Duodenal mucosa (tissue), 2 donors: Measurements from ENCODE around the gene NPAS3.

Experiments
- H3K27ac ChIP-seq: one replicate; pipeline ENCODE4 v1.7.0; 2013; ENCODE audit warnings: low read depth, low read length
- H3K27me3 ChIP-seq, 2 donors: one replicate each; pipeline ENCODE4 v1.7.0; 2013; ENCODE audit warnings: low read length in 2 of 2, control low read depth in 1 of 2; ENCODE audit not compliant: insufficient read depth in 2 of 2, control insufficient read depth in 1 of 2
- H3K36me3 ChIP-seq, 2 donors: one replicate each; pipeline ENCODE4 v1.7.0; 2013; ENCODE audit warnings: low read length in 2 of 2, control low read depth in 1 of 2; ENCODE audit not compliant: insufficient read depth in 2 of 2, control insufficient read depth in 1 of 2
- H3K4me1 ChIP-seq, 2 donors: one replicate each; pipeline ENCODE4 v1.7.0; 2013; ENCODE audit warnings: low read length in 2 of 2, control low read depth in 1 of 2; ENCODE audit not compliant: insufficient read depth in 2 of 2, control insufficient read depth in 1 of 2
- H3K4me3 ChIP-seq, 2 donors: one replicate each; pipeline ENCODE4 v1.7.0; 2013; ENCODE audit warnings: low read length in 2 of 2, low read depth in 1 of 2
- H3K9ac ChIP-seq, 2 donors: one replicate each; pipeline ENCODE4 v1.7.0; 2013; ENCODE audit warnings: low read length in 2 of 2, low read depth in 1 of 2
- H3K9me3 ChIP-seq, 2 donors: one replicate each; pipeline ENCODE4 v1.7.0; 2013; ENCODE audit warnings: low read length in 2 of 2, control low read depth in 1 of 2; ENCODE audit not compliant: control insufficient read depth in 1 of 2

NPAS3 gene

DNA sequence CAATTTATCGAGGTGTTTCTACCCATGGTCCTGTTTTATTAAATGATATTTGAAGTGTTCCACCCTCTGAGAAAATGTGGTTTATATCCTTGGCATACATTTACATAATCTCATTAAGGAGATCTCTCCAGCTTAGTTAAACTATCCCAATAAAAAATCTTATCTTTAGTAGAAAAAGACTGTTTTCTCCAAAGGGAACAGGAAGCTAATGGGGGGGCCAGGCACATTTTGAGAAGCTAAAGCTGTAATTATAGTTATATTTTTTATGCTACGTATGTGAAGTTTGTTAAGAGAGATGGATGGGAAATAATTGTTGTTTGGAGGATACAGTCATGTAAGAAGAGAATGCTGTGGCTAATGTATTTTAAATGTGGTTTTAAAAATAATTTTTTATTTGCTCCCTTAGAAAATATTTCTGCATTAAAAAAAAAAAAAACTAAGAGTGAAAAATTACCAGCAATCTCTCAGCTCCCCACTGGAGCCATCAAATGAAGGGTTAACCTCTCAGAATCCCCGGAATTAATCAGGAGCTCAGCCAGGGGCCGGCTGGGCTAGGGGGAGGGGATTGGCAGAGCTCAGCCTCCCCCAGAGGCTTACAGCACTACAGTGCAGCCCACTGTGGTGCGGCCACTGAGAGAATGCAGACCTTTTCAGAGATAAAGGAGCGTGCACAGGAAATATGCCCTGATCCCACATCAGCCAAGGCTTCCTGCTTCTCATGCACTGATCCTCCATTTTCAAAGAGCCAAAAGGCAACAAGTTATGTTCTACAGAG, 826.4 kb downstream of the NPAS3 start:
- no peaks in the 10 kb centered on the region for H3K4me1 ChIP-seq
- H3K9ac ChIP-seq, result no peak overlapping the region
- no peaks in the 10 kb centered on the region for H3K9me3 ChIP-seq
- H3K27me3 ChIP-seq, result no peaks in the 10 kb centered on the region
- no peak overlapping the region for H3K4me3 ChIP-seq
- no peaks in the 10 kb centered on the region for H3K36me3 ChIP-seq
- H3K27ac ChIP-seq, result no peak overlapping the region

DNA sequence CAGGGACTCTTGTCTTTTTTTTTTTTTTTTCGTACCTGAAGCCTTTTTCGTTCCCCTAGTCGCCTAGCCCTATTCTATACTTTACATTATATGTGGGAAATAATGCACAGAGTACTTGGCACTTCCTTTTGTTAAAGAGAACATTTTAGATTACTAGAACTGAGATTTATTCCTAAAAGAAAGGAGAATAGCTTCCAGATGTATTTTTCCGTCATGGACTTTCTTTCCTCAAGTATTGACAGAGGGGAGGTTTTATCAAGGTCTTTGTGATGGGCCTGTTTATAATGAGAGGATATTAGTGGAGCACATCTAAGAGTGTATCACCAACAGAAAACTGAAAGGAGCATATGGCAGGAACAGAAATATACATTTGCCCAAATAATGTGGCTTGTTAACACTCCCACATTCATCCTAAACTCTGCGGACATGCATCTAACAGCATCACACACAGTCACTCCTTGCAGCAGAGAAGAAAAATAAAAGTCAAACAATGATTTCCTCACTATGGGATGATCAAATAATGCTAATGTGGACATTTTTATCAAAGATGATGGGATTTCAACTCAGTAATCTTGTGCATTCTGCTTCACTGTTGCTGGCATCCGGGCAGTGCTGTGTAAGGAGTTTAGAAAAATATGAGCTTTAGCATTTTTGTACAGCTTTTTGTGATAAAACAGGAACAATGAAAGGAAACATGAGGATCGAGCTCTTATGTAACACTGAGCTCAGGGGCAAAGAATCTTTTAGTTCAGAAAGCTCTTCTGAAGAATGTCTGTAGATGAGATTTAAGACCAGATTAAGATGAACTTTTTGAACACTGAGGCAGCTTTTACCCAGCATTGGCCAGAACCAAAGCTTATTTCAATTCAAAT, 829.1 kb downstream of the NPAS3 start:
- Histone ChIP-seq H3K36me3 (no peaks in the 10 kb centered on the region), H3K9ac (no peak overlapping the region), H3K4me3 (no peak overlapping the region), H3K9me3 (no peaks in the 10 kb centered on the region), H3K4me1 (no peaks in the 10 kb centered on the region), H3K27me3 (no peaks in the 10 kb centered on the region), H3K27ac (no peak overlapping the region)

DNA sequence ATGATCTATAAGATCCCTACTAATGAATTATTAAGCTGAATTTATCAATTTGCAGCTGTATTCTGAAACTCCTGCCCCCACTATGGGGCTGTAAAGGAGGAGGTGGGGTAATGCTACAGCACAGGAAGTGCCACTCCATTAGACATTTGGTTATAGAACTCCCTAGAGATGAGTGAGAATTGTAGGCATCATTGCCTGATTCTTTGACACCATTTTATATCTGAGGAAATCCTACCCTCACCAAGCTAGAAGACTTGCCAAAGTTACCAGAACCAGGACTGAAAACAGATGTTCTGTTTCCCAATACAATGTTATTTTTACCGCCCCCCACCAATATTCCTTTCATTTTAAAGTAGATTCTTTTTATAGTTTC, 829.8 kb downstream of the NPAS3 start:
- Histone ChIP-seq H3K4me1 (no peaks in the 10 kb centered on the region), H3K9ac (no peak overlapping the region), H3K36me3 (no peaks in the 10 kb centered on the region), H3K27ac (no peak overlapping the region), H3K27me3 (no peaks in the 10 kb centered on the region), H3K4me3 (no peak overlapping the region), H3K9me3 (no peaks in the 10 kb centered on the region)

DNA sequence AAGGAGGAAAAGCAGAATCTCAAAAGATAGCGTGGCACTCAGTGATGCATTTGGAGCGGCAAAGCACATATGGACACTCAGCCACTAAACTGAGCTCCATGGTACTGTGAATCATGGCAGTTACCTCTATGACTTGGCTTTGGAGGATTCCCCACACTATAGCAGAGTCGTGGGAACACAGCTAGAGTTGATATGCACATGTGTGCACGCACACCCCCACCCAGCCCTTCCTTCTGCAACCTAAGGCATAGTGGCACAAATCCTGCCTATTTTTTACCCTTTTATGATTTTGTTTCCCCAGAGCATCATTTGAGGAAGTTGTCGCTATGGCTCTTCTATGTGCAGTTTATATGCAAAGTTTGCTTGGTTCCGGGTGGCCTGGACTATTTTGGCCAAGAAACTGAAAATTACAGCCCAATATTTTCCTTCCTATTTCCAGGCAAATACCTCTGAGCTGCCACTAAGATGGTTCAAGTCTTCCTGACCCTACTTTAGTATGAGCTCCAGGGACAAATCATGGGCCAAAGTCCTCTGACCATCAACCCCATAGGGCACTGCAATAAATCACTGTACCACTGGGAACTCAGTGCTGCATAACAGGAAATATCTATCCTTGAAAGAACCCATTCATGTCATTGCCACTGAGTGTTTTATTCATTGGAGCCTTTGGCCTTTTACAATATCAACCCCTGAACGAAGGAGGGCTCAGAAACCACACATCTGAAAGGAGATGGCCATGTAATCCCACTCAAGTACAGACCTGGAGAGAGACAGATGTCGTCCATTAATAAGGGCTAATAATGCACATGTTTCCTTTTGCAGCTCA, 834.7 kb downstream of the NPAS3 start:
- Histone ChIP-seq H3K27me3 (no peaks in the 10 kb centered on the region), H3K9me3 (no peaks in the 10 kb centered on the region), H3K9ac (no peak overlapping the region), H3K4me3 (no peak overlapping the region), H3K36me3 (no peaks in the 10 kb centered on the region), H3K4me1 (peaks cover 0 to 5% of the 10 kb centered on the region in 2 donors), H3K27ac (no peak overlapping the region)

DNA sequence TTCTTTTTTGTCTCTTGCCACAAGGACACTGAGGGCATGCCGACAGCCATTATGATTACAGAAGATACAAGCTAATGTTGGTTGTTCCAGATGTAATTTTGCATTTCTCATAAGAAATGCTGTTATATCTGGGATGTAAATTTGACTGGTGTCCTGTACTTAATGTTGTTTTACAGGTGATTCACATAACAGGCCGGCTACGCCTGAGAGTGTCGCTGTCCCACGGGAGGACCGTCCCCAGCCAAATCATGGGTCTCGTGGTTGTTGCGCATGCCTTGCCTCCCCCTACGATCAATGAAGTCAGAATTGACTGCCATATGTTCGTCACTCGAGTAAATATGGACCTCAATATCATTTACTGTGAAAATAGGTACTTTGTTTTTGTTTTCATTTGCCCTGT, 835.5 kb downstream of the NPAS3 start:
- Histone ChIP-seq H3K4me1 (peaks cover 0 to 5% of the 10 kb centered on the region in 2 donors), H3K9me3 (no peaks in the 10 kb centered on the region), H3K27me3 (no peaks in the 10 kb centered on the region), H3K9ac (no peak overlapping the region), H3K4me3 (no peak overlapping the region), H3K27ac (no peak overlapping the region), H3K36me3 (no peaks in the 10 kb centered on the region)

DNA sequence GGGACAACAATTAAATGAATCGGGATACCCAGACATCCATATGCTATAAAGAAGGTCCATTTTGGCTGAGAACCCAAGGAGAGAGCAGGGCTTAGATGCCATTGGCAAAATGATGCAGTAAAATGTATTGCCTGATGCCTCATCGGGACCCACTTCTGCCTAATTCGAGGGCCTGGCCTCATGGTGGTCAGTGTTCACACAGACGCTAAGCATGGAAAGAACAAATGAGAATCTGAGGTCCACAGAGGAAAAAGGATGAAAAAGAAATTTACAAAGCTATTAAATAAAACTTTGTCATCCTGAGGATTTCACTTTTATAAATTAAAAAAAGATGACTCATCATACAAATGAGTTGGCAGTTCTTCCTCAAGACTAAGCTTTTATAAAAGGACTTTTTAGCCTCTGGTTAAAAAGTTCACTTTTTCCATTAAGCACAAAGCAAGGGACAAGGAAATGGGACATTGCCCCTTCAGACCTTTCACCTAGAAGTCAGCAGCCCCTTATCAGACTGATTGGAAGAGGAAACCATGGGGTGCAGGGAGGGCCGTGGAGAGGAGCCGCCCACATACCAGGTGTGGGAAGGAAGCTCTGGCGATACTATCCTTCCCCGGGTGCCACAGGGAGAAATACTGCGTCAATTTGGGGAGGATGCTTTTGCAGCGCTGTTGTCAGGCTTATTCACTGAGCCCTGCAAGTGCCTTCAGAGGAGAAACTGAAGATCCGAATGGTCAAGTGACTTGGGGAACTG, 836.2 kb downstream of the NPAS3 start:
- Histone ChIP-seq H3K27me3 (no peaks in the 10 kb centered on the region), H3K36me3 (no peaks in the 10 kb centered on the region), H3K4me3 (no peak overlapping the region), H3K27ac (no peak overlapping the region), H3K4me1 (peaks cover 0 to 6% of the 10 kb centered on the region in 2 donors), H3K9ac (no peak overlapping the region), H3K9me3 (no peaks in the 10 kb centered on the region)

DNA sequence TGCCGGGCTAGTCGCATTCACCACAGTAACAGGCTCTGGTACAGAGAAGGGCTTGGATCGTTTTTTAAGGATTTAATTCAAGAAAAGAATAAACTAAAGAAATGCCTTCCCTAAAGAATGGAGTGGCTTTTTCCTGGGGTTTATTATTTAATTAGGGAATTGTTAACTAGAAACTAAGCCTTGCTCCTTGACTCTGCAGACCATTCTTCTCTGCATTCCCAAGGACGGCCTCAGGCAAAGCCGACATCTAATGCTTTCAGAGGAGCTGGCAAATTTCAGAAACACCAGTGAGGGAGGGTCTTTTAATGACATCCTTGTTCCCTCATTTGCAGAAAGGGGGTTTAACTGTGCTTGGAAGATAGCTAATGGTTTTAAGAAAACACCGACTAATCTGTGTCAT, 838.2 kb downstream of the NPAS3 start:
- peaks cover 0 to 9% of the 10 kb centered on the region in 2 donors for H3K4me1 ChIP-seq
- no peaks in the 10 kb centered on the region for H3K27me3 ChIP-seq
- no peak overlapping the region for H3K27ac ChIP-seq
- H3K9ac ChIP-seq, result no peak overlapping the region
- no peaks in the 10 kb centered on the region for H3K9me3 ChIP-seq
- H3K36me3 ChIP-seq, result no peaks in the 10 kb centered on the region
- no peak overlapping the region for H3K4me3 ChIP-seq

DNA sequence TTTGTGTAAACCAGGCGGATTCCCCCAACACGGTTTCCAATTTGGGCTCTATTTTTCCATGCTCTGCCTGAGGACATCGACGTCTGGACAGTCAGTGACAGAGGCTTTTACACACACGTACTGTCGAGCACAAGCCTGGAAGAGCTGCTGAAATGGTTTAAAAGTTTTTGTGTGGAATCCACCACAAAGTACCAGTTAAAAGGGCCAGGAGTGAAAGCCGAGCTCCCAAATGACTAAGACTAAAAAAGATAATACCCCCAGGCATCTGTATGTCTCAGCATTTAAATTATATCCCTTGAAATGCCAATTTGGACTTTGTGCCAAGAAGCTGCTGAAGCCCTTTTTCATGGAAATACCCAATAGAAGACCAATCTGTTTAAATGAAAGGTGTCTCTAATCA, 839.0 kb downstream of the NPAS3 start:
- Histone ChIP-seq H3K27ac (no peak overlapping the region), H3K4me1 (peaks cover 0 to 9% of the 10 kb centered on the region in 2 donors), H3K4me3 (no peak overlapping the region), H3K9ac (no peak overlapping the region), H3K27me3 (no peaks in the 10 kb centered on the region), H3K36me3 (no peaks in the 10 kb centered on the region), H3K9me3 (no peaks in the 10 kb centered on the region)

DNA sequence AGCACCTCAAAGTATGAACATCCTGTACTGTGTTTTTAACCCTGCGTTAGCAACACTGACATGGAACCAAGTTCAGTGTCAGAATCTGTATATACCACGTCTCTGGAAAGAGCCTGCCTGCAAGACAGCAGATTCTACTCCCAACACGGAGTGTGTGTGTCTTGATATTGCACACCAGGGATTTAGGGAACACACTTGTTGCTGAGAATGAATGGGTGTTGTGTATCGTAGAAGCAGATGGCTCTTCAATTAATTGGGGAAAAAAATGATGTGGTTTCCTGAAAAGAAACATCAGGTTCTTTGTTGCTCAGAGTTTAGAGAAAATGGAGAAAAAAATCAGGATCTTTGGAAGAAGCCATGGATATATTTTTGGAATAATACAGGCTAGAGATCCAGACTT, 841.4 kb downstream of the NPAS3 start:
- Histone ChIP-seq H3K27ac (no peak overlapping the region), H3K4me3 (no peak overlapping the region)

More for the DNA sequence above, 841.4 kb downstream of the NPAS3 start:
- H3K4me1 ChIP-seq, result peaks cover 0 to 7% of the 10 kb centered on the region in 2 donors
- H3K9ac ChIP-seq, result no peak overlapping the region
- no peaks in the 10 kb centered on the region for H3K36me3 ChIP-seq
- H3K27me3 ChIP-seq, result no peaks in the 10 kb centered on the region
- H3K9me3 ChIP-seq, result no peaks in the 10 kb centered on the region
